ENCODE data around the gene MARCHF3.
"Not testable (repeated sequence)": the region's sequence is repeated elsewhere in the genome, so short reads cannot be mapped to it uniquely, and the experiment has no call there.

Gene MARCHF3

GRCh38 chr5:126954981-126955380 is 75.4 kb downstream of the MARCHF3 start:
- Mint-ChIP-seq H3K4me1 (no peaks in the 10 kb centered on the region), H3K4me3 (no peak overlapping the region), H3K27ac (no peak overlapping the region)

GRCh38 chr5:126953640-126954039 is 76.7 kb downstream of the MARCHF3 start:
- H3K4me1 Mint-ChIP-seq, result peaks cover 1% of the 10 kb centered on the region
- H3K9me3 Mint-ChIP-seq, result no peaks in the 10 kb centered on the region
- no peak overlapping the region for H3K4me3 Mint-ChIP-seq
- no peak overlapping the region for H3K27ac Mint-ChIP-seq
- H3K36me3 Mint-ChIP-seq, result no peaks in the 10 kb centered on the region
- no peaks in the 10 kb centered on the region for H3K27me3 Mint-ChIP-seq
- DNase-seq (ENCODE audit: low spot score in 2 of 2) (no peak), ATAC-seq (ENCODE audit: low read depth) (no peak)

More at GRCh38 chr5:126954981-126955380, 75.4 kb downstream of the MARCHF3 start:
- ATAC-seq (ENCODE audit: low read depth) (no peak), DNase-seq (ENCODE audit: low spot score in 2 of 2) (no peak)
- no peaks in the 10 kb centered on the region for H3K36me3 Mint-ChIP-seq
- no peaks in the 10 kb centered on the region for H3K27me3 Mint-ChIP-seq
- H3K9me3 Mint-ChIP-seq, result no peaks in the 10 kb centered on the region

GRCh38 chr5:126949475-126949874 is 80.9 kb downstream of the MARCHF3 start:
- H3K4me1 Mint-ChIP-seq, result peaks cover 23% of the 10 kb centered on the region
- H3K27me3 Mint-ChIP-seq, result no peaks in the 10 kb centered on the region
- H3K27ac Mint-ChIP-seq, result no peak overlapping the region
- peaks cover 7% of the 10 kb centered on the region for H3K36me3 Mint-ChIP-seq
- DNase-seq (ENCODE audit: low spot score in 2 of 2) (no peak), ATAC-seq (ENCODE audit: low read depth) (no peak)
- H3K4me3 Mint-ChIP-seq, result no peak overlapping the region
- no peaks in the 10 kb centered on the region for H3K9me3 Mint-ChIP-seq

- Mint-ChIP-seq H3K4me1 (peaks cover 26% of the 10 kb centered on the region), H3K27me3 (no peaks in the 10 kb centered on the region), H3K9me3 (no peaks in the 10 kb centered on the region), H3K36me3 (peaks cover 9% of the 10 kb centered on the region), H3K27ac (no peak overlapping the region), H3K4me3 (no peak overlapping the region)
- DNase-seq (ENCODE audit: low spot score in 2 of 2), result no peak
- no peak for ATAC-seq (ENCODE audit: low read depth)
These were observed 81.9 kb downstream of the MARCHF3 start for GRCh38 chr5:126948453-126948852.

- no peak for ATAC-seq (ENCODE audit: low read depth)
- peaks cover 9% of the 10 kb centered on the region for H3K36me3 Mint-ChIP-seq
- no peak for DNase-seq (ENCODE audit: low spot score in 2 of 2)
- no peaks in the 10 kb centered on the region for H3K27me3 Mint-ChIP-seq
- peaks cover 26% of the 10 kb centered on the region for H3K4me1 Mint-ChIP-seq
- H3K9me3 Mint-ChIP-seq, result no peaks in the 10 kb centered on the region
- H3K27ac Mint-ChIP-seq, result no peak overlapping the region
- no peak overlapping the region for H3K4me3 Mint-ChIP-seq
These were observed 82.4 kb downstream of the MARCHF3 start for GRCh38 chr5:126948011-126948355.

GRCh38 chr5:126947146-126948010 is 83.0 kb downstream of the MARCHF3 start:
- no peak overlapping the region for H3K4me3 Mint-ChIP-seq
- H3K27me3 Mint-ChIP-seq, result no peaks in the 10 kb centered on the region
- H3K36me3 Mint-ChIP-seq, result peaks cover 9% of the 10 kb centered on the region
- peak; percentile 84 for ATAC-seq (ENCODE audit: low read depth)
- H3K27ac Mint-ChIP-seq, result no peak overlapping the region
- peaks cover 26% of the 10 kb centered on the region for H3K4me1 Mint-ChIP-seq
- no peak for DNase-seq (ENCODE audit: low spot score in 2 of 2)
- H3K9me3 Mint-ChIP-seq, result no peaks in the 10 kb centered on the region

- not testable (repeated sequence) for H3K4me3 Mint-ChIP-seq; ATAC-seq (ENCODE audit: low read depth); H3K27ac Mint-ChIP-seq; DNase-seq (ENCODE audit: low spot score in 2 of 2); H3K27me3 Mint-ChIP-seq; H3K9me3 Mint-ChIP-seq
- H3K4me1 Mint-ChIP-seq, result peaks cover 25% of the 10 kb centered on the region
- H3K36me3 Mint-ChIP-seq, result peaks cover 11% of the 10 kb centered on the region
These were observed 87.5 kb downstream of the MARCHF3 start for GRCh38 chr5:126942908-126943307.

GRCh38 chr5:126941403-126941802 is 89.0 kb downstream of the MARCHF3 start:
- peaks cover 11% of the 10 kb centered on the region for H3K36me3 Mint-ChIP-seq
- H3K27me3 Mint-ChIP-seq, result no peaks in the 10 kb centered on the region
- H3K4me3 Mint-ChIP-seq, result no peak overlapping the region
- H3K9me3 Mint-ChIP-seq, result no peaks in the 10 kb centered on the region
- DNase-seq (ENCODE audit: low spot score in 2 of 2) (no peak), ATAC-seq (ENCODE audit: low read depth) (no peak)
- peak overlapping the region; percentile 55 for H3K27ac Mint-ChIP-seq
- H3K4me1 Mint-ChIP-seq, result peaks cover 20% of the 10 kb centered on the region

- Mint-ChIP-seq H3K36me3 (peaks cover 4% of the 10 kb centered on the region), H3K4me1 (peaks cover 13% of the 10 kb centered on the region), H3K27ac (no peak overlapping the region), H3K27me3 (no peaks in the 10 kb centered on the region), H3K9me3 (no peaks in the 10 kb centered on the region), H3K4me3 (no peak overlapping the region)
- ATAC-seq (ENCODE audit: low read depth) (no peak), DNase-seq (ENCODE audit: low spot score in 2 of 2) (no peak)
These were observed 90.5 kb downstream of the MARCHF3 start for GRCh38 chr5:126939887-126940286.

- H3K4me3 Mint-ChIP-seq, result no peak overlapping the region
- H3K27me3 Mint-ChIP-seq, result no peaks in the 10 kb centered on the region
- no peak overlapping the region for H3K27ac Mint-ChIP-seq
- peaks cover 4% of the 10 kb centered on the region for H3K36me3 Mint-ChIP-seq
- no peaks in the 10 kb centered on the region for H3K9me3 Mint-ChIP-seq
- DNase-seq (ENCODE audit: low spot score in 2 of 2) (no peak), ATAC-seq (ENCODE audit: low read depth) (no peak)
- peaks cover 11% of the 10 kb centered on the region for H3K4me1 Mint-ChIP-seq
These were observed 91.9 kb downstream of the MARCHF3 start for GRCh38 chr5:126938466-126938865.

GRCh38 chr5:126937771-126938170 is 92.6 kb downstream of the MARCHF3 start:
- Mint-ChIP-seq H3K27me3 (no peaks in the 10 kb centered on the region), H3K4me3 (no peak overlapping the region), H3K4me1 (peaks cover 11% of the 10 kb centered on the region), H3K9me3 (no peaks in the 10 kb centered on the region), H3K36me3 (peaks cover 4% of the 10 kb centered on the region), H3K27ac (no peak overlapping the region)
- ATAC-seq (ENCODE audit: low read depth) (no peak), DNase-seq (ENCODE audit: low spot score in 2 of 2) (no peak)

GRCh38 chr5:126936775-126937418 is 93.5 kb downstream of the MARCHF3 start:
- no peak overlapping the region for H3K4me3 Mint-ChIP-seq
- peaks cover 14% of the 10 kb centered on the region for H3K4me1 Mint-ChIP-seq
- peaks cover 4% of the 10 kb centered on the region for H3K36me3 Mint-ChIP-seq
- H3K9me3 Mint-ChIP-seq, result no peaks in the 10 kb centered on the region
- ATAC-seq (ENCODE audit: low read depth) (no peak), DNase-seq (ENCODE audit: low spot score in 2 of 2) (no peak)
- no peak overlapping the region for H3K27ac Mint-ChIP-seq
- no peaks in the 10 kb centered on the region for H3K27me3 Mint-ChIP-seq

- peak; percentile 35 for ATAC-seq (ENCODE audit: low read depth)
- Mint-ChIP-seq H3K4me3 (no peak overlapping the region), H3K27me3 (no peaks in the 10 kb centered on the region), H3K36me3 (peaks cover 2% of the 10 kb centered on the region), H3K4me1 (peaks cover 19% of the 10 kb centered on the region), H3K9me3 (no peaks in the 10 kb centered on the region), H3K27ac (no peak overlapping the region)
- DNase-seq (ENCODE audit: low spot score in 2 of 2), result no peak
These were observed 98.2 kb downstream of the MARCHF3 start for GRCh38 chr5:126931963-126932660.

- H3K27ac Mint-ChIP-seq, result no peak overlapping the region
- H3K4me1 Mint-ChIP-seq, result peaks cover 26% of the 10 kb centered on the region
- no peak for DNase-seq (ENCODE audit: low spot score in 2 of 2)
- no peak overlapping the region for H3K4me3 Mint-ChIP-seq
- H3K27me3 Mint-ChIP-seq, result no peaks in the 10 kb centered on the region
- H3K36me3 Mint-ChIP-seq, result no peaks in the 10 kb centered on the region
- H3K9me3 Mint-ChIP-seq, result no peaks in the 10 kb centered on the region
- no peak for ATAC-seq (ENCODE audit: low read depth)
These were observed 102.3 kb downstream of the MARCHF3 start for GRCh38 chr5:126928041-126928440.
